Spleen (tissue), 7 donors: ENCODE results near the gene FDX1.

Experiments
- POLR2A ChIP-seq, 3 donors: fragments of 450-650 bp; IDR thresholded peaks; one replicate each; pipeline ENCODE4 v1.5.1; 2017; ENCODE audit warnings: antibody characterized with exemption in 3 of 3, mild to moderate bottlenecking in 1 of 3
- POLR2AphosphoS5 ChIP-seq, 3 donors: sonication (generic); formaldehyde crosslinking; IDR thresholded peaks; one replicate each; pipeline ENCODE4 v1.5.1; 2017; ENCODE audit warnings: antibody characterized with exemption in 3 of 3
- TF ChIP-seq, protein P1 (sequence below), 11 experiments: fragments of 200-600 bp in 7 of 11; fragments of 450-650 bp in 4 of 11; sonication (generic) in 4 of 11; IDR thresholded peaks in 8 of 11; conservative IDR thresholded peaks in 3 of 11; 1 replicate in 7 of 11; 2 replicates in 4 of 11; pipeline versions ENCODE4 v1.4.0 to v1.8.0; 2016 to 2021; ENCODE audit warnings: antibody characterized with exemption in 11 of 11, inconsistent platforms in 4 of 11, mild to moderate bottlenecking in 1 of 11
- donor health status: DM: no; HTN: no; CAD: no; lungs with moderate emphysema.
- donor health status: DM: no; HTN: no; CAD: no.
- donor health status: DM: no; HTN: no; CAD: no.

DNA sequence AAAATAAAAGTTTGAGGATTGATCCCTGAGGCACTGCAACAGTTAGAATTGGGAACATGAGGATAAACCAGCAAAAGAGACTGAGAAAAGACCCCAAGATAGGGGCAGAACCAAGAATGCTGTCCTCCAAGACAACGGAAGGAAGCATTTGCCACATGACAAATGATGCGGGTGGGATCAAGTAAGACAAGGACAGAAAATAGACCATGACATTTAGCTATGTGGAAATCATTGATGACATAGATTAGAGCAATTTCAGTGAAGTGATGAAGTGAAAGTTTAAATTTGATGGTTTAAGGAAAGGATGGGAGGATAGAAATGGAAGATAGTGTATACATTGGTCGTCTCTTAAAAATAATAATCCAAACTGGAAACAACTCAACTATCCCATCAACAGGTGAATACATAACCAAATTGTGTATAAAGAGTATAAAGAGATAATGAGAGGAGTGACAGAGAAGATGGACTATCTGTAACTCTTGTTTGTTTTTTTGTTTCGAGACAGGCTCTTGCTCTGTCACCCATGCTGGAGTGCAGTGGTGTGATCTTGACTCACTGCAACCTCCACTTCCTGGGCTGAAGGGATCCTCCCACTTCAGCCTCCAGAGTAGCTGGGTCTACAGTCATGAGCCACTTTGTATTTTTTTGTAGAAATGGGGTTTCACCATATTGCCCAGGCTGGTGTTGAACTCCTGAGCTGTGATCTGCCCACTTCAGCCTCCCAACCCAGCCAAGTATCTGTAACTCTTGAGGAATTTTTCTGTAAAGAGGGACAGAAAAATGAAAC, 48.7 kb upstream of the FDX1 start:
- TF ChIP-seq, protein P1, sequence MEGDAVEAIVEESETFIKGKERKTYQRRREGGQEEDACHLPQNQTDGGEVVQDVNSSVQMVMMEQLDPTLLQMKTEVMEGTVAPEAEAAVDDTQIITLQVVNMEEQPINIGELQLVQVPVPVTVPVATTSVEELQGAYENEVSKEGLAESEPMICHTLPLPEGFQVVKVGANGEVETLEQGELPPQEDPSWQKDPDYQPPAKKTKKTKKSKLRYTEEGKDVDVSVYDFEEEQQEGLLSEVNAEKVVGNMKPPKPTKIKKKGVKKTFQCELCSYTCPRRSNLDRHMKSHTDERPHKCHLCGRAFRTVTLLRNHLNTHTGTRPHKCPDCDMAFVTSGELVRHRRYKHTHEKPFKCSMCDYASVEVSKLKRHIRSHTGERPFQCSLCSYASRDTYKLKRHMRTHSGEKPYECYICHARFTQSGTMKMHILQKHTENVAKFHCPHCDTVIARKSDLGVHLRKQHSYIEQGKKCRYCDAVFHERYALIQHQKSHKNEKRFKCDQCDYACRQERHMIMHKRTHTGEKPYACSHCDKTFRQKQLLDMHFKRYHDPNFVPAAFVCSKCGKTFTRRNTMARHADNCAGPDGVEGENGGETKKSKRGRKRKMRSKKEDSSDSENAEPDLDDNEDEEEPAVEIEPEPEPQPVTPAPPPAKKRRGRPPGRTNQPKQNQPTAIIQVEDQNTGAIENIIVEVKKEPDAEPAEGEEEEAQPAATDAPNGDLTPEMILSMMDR (IDR thresholded peaks at IDR 0.05 in 8 of 11, conservative IDR thresholded peaks at IDR 0.05 in 3 of 11): no peak
- TF ChIP-seq POLR2A (IDR thresholded peaks at IDR 0.05): no peak
- TF ChIP-seq POLR2AphosphoS5 (IDR thresholded peaks at IDR 0.05): no peak
